HCT116 (cell line): Measurements from ENCODE around the gene NCBP2.

Experiments used
- CTCF ChIP-seq, 3 experiments: fragments of 200-600 bp in 1 of 3; sonication (generic) in 1 of 3; IDR thresholded peaks in 2 of 3; conservative IDR thresholded peaks in 1 of 3; 2 replicates each; pipeline ENCODE4 v1.5.1; 2012 to 2017; ENCODE audit warnings: low read depth in 2 of 3, low read length in 2 of 3, antibody characterized with exemption in 1 of 3, borderline replicate concordance in 1 of 3, control low read depth in 1 of 3, mild to moderate bottlenecking in 1 of 3, mixed read lengths in 1 of 3, mixed run types in 1 of 3, moderate library complexity in 1 of 3; ENCODE audit not compliant: insufficient read depth in 1 of 3
- MAX ChIP-seq: IDR thresholded peaks from 2 replicates; pipeline ENCODE4 v1.6.1; 2012
- POLR2A ChIP-seq: IDR thresholded peaks from 2 replicates; pipeline ENCODE4 v1.7.0; 2011; ENCODE audit warnings: borderline replicate concordance; ENCODE audit not compliant: insufficient read depth, insufficient read length; ENCODE audit errors: extremely low read depth
- POLR2AphosphoS5 ChIP-seq: IDR thresholded peaks from 2 replicates; pipeline ENCODE4 v1.6.1; 2011; ENCODE audit warnings: mild to moderate bottlenecking, low read depth, low read length, moderate library complexity
- SIN3A ChIP-seq: IDR thresholded peaks from 2 replicates; pipeline ENCODE4 v1.6.1; 2012; ENCODE audit warnings: low read depth
- SP1 ChIP-seq: IDR thresholded peaks from 2 replicates; pipeline ENCODE4 v1.6.1; 2012; ENCODE audit warnings: low read depth
- TF ChIP-seq, protein P1 (sequence below): IDR thresholded peaks from 2 replicates; pipeline ENCODE4 v1.6.1; 2011; ENCODE audit warnings: mild to moderate bottlenecking, low read length, moderate library complexity; ENCODE audit not compliant: insufficient replicate concordance; ENCODE audit errors: extremely low read depth
- TF ChIP-seq, protein P2 (sequence below): IDR thresholded peaks from 2 replicates; pipeline ENCODE4 v1.6.1; 2012; ENCODE audit warnings: low read depth

- TF ChIP-seq CTCF (IDR thresholded peaks at IDR 0.05 in 2 of 3, conservative IDR thresholded peaks at IDR 0.05 in 1 of 3; ENCODE audit: borderline replicate concordance in 1 of 3, insufficient read depth in 1 of 3, low read depth in 2 of 3, low read length in 2 of 3): no peak
- TF ChIP-seq MAX: no peak
- TF ChIP-seq POLR2AphosphoS5: no peak
- no peak for TF ChIP-seq SP1
- TF ChIP-seq SIN3A: no peak
- no peak for TF ChIP-seq POLR2A
- TF ChIP-seq, protein P1, sequence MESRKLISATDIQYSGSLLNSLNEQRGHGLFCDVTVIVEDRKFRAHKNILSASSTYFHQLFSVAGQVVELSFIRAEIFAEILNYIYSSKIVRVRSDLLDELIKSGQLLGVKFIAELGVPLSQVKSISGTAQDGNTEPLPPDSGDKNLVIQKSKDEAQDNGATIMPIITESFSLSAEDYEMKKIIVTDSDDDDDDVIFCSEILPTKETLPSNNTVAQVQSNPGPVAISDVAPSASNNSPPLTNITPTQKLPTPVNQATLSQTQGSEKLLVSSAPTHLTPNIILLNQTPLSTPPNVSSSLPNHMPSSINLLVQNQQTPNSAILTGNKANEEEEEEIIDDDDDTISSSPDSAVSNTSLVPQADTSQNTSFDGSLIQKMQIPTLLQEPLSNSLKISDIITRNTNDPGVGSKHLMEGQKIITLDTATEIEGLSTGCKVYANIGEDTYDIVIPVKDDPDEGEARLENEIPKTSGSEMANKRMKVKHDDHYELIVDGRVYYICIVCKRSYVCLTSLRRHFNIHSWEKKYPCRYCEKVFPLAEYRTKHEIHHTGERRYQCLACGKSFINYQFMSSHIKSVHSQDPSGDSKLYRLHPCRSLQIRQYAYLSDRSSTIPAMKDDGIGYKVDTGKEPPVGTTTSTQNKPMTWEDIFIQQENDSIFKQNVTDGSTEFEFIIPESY: no peak
- TF ChIP-seq, protein P2, sequence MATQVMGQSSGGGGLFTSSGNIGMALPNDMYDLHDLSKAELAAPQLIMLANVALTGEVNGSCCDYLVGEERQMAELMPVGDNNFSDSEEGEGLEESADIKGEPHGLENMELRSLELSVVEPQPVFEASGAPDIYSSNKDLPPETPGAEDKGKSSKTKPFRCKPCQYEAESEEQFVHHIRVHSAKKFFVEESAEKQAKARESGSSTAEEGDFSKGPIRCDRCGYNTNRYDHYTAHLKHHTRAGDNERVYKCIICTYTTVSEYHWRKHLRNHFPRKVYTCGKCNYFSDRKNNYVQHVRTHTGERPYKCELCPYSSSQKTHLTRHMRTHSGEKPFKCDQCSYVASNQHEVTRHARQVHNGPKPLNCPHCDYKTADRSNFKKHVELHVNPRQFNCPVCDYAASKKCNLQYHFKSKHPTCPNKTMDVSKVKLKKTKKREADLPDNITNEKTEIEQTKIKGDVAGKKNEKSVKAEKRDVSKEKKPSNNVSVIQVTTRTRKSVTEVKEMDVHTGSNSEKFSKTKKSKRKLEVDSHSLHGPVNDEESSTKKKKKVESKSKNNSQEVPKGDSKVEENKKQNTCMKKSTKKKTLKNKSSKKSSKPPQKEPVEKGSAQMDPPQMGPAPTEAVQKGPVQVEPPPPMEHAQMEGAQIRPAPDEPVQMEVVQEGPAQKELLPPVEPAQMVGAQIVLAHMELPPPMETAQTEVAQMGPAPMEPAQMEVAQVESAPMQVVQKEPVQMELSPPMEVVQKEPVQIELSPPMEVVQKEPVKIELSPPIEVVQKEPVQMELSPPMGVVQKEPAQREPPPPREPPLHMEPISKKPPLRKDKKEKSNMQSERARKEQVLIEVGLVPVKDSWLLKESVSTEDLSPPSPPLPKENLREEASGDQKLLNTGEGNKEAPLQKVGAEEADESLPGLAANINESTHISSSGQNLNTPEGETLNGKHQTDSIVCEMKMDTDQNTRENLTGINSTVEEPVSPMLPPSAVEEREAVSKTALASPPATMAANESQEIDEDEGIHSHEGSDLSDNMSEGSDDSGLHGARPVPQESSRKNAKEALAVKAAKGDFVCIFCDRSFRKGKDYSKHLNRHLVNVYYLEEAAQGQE: no peak
These were observed 49.5 kb upstream of the NCBP2 start for GRCh38 chr3:196991581-196992460.
